Measurements from ENCODE around the gene PDHX.

The PDHX gene

GRCh38 chr11:35013514-35014233 lies 97.3 kb downstream of the PDHX start:
- H3K4me3 ChIP-seq (ENCODE audit: low read length, poor library complexity, severe bottlenecking): no peak overlapping the region
- no peaks in the 10 kb centered on the region for H4K20me1 ChIP-seq (ENCODE audit: insufficient read depth, low read length, poor library complexity, severe bottlenecking)
- no peaks in the 10 kb centered on the region for H3K27me3 ChIP-seq (ENCODE audit: insufficient read depth, low read length, poor library complexity, severe bottlenecking)
- no peak overlapping the region for H3K9ac ChIP-seq (ENCODE audit: low read depth, low read length, poor library complexity, severe bottlenecking)
- no peaks in the 10 kb centered on the region for H3K9me2 ChIP-seq (replicated peaks; ENCODE audit: low read depth, low read length)
- no peaks in the 10 kb centered on the region for H3F3A ChIP-seq (ENCODE audit: low read depth)
- no peak overlapping the region for H3K4me2 ChIP-seq (ENCODE audit: low read depth, low read length, poor library complexity, severe bottlenecking)
- no peak overlapping the region for H2AFZ ChIP-seq (ENCODE audit: low read length)
- no peaks in the 10 kb centered on the region for H3K79me2 ChIP-seq (ENCODE audit: insufficient read depth, low read length)
- no peaks in the 10 kb centered on the region for H3K9me3 ChIP-seq (ENCODE audit: insufficient read depth, low read depth, low read length)
- TF ChIP-seq EZH2phosphoT487 (IDR thresholded peaks at IDR 0.05; ENCODE audit: borderline replicate concordance) (no peak), CTCF (conservative IDR thresholded peaks at IDR 0.05; ENCODE audit: low read length) (no peak)
- no peaks in the 10 kb centered on the region for H3K36me3 ChIP-seq (ENCODE audit: insufficient read depth, low read length)
- H3K4me1 ChIP-seq (ENCODE audit: insufficient read depth, low read length, poor library complexity, severe bottlenecking): peaks cover 6% of the 10 kb centered on the region

GRCh38 chr11:35014346-35014745 lies 97.9 kb downstream of the PDHX start:
- Histone ChIP-seq H3K9me2 (replicated peaks; ENCODE audit: low read depth, low read length) (no peaks in the 10 kb centered on the region), H3F3A (ENCODE audit: low read depth) (no peaks in the 10 kb centered on the region), H3K79me2 (ENCODE audit: insufficient read depth, low read length) (no peaks in the 10 kb centered on the region), H3K9me3 (ENCODE audit: insufficient read depth, low read depth, low read length) (no peaks in the 10 kb centered on the region), H3K36me3 (ENCODE audit: insufficient read depth, low read length) (no peaks in the 10 kb centered on the region), H2AFZ (ENCODE audit: low read length) (no peak overlapping the region), H3K4me2 (ENCODE audit: low read depth, low read length, poor library complexity, severe bottlenecking) (no peak overlapping the region), H4K20me1 (ENCODE audit: insufficient read depth, low read length, poor library complexity, severe bottlenecking) (no peaks in the 10 kb centered on the region), H3K4me1 (ENCODE audit: insufficient read depth, low read length, poor library complexity, severe bottlenecking) (peaks cover 6% of the 10 kb centered on the region), H3K27me3 (ENCODE audit: insufficient read depth, low read length, poor library complexity, severe bottlenecking) (no peaks in the 10 kb centered on the region), H3K4me3 (ENCODE audit: low read length, poor library complexity, severe bottlenecking) (no peak overlapping the region), H3K9ac (ENCODE audit: low read depth, low read length, poor library complexity, severe bottlenecking) (no peak overlapping the region)
- TF ChIP-seq CTCF (conservative IDR thresholded peaks at IDR 0.05; ENCODE audit: low read length) (no peak), EZH2phosphoT487 (IDR thresholded peaks at IDR 0.05; ENCODE audit: borderline replicate concordance) (no peak)

- H3K4me3 ChIP-seq (ENCODE audit: low read length, poor library complexity, severe bottlenecking): no peak overlapping the region
- H2AFZ ChIP-seq (ENCODE audit: low read length): no peak overlapping the region
- H3K36me3 ChIP-seq (ENCODE audit: insufficient read depth, low read length): no peaks in the 10 kb centered on the region
- H3K27me3 ChIP-seq (ENCODE audit: insufficient read depth, low read length, poor library complexity, severe bottlenecking): no peaks in the 10 kb centered on the region
- TF ChIP-seq EZH2phosphoT487 (IDR thresholded peaks at IDR 0.05; ENCODE audit: borderline replicate concordance) (no peak), CTCF (conservative IDR thresholded peaks at IDR 0.05; ENCODE audit: low read length) (no peak)
- no peaks in the 10 kb centered on the region for H4K20me1 ChIP-seq (ENCODE audit: insufficient read depth, low read length, poor library complexity, severe bottlenecking)
- no peaks in the 10 kb centered on the region for H3F3A ChIP-seq (ENCODE audit: low read depth)
- peaks cover 6% of the 10 kb centered on the region for H3K4me1 ChIP-seq (ENCODE audit: insufficient read depth, low read length, poor library complexity, severe bottlenecking)
- no peak overlapping the region for H3K9ac ChIP-seq (ENCODE audit: low read depth, low read length, poor library complexity, severe bottlenecking)
- no peaks in the 10 kb centered on the region for H3K79me2 ChIP-seq (ENCODE audit: insufficient read depth, low read length)
- H3K4me2 ChIP-seq (ENCODE audit: low read depth, low read length, poor library complexity, severe bottlenecking): no peak overlapping the region
- no peaks in the 10 kb centered on the region for H3K9me2 ChIP-seq (replicated peaks; ENCODE audit: low read depth, low read length)
- no peaks in the 10 kb centered on the region for H3K9me3 ChIP-seq (ENCODE audit: insufficient read depth, low read depth, low read length)
These were observed 99.4 kb downstream of the PDHX start for GRCh38 chr11:35015621-35016387.

All from Loucy (cell line).